Fibroblast of lung (primary cell): ENCODE data around the gene TTC22. TPM values are rescaled to one million over a fixed set of nuclear protein-coding genes. Genes with fewer than 3 reads are reported as not detected.

ENCODE experiments used
- DNase-seq, 2 donors: peaks; one replicate each; pipeline versions ENCODE4 v3.0.0 to v3.0.0-alpha.2; 2010; ENCODE audit warnings: low read depth in 2 of 2
- H2AFZ ChIP-seq: 2 replicates; pipeline ENCODE4 v1.5.1; 2012; ENCODE audit warnings: low read length, control low read depth, inconsistent platforms
- H3K27ac ChIP-seq: 2 replicates; pipeline ENCODE4 v1.5.1; 2011; ENCODE audit warnings: low read length, control low read depth; ENCODE audit not compliant: insufficient read depth
- H3K27me3 ChIP-seq: 2 replicates; pipeline ENCODE4 v1.5.1; 2011; ENCODE audit warnings: mild to moderate bottlenecking, low read length; ENCODE audit not compliant: control insufficient read depth, insufficient read depth
- H3K36me3 ChIP-seq: 2 replicates; pipeline ENCODE4 v1.5.1; 2011; ENCODE audit warnings: low read length; ENCODE audit not compliant: control insufficient read depth, insufficient read depth
- H3K4me1 ChIP-seq: 2 replicates; pipeline ENCODE4 v1.5.1; 2011; ENCODE audit warnings: low read length; ENCODE audit not compliant: control insufficient read depth, insufficient read depth; ENCODE audit errors: extremely low read depth
- H3K4me2 ChIP-seq: 2 replicates; pipeline ENCODE4 v1.5.1; 2011; ENCODE audit warnings: low read length, control low read depth; ENCODE audit not compliant: insufficient read depth; ENCODE audit errors: extremely low read depth
- H3K4me3 ChIP-seq, 4 experiments: fragments of 200-600 bp in 1 of 4; sonication (generic) in 1 of 4; replicated peaks in 1 of 4; 2 replicates each; pipeline ENCODE4 v1.5.1; 2011 to 2016; ENCODE audit warnings: low read length in 4 of 4, low read depth in 3 of 4, mild to moderate bottlenecking in 3 of 4, control low read depth in 2 of 4, inconsistent platforms in 1 of 4, mixed read lengths in 1 of 4; ENCODE audit not compliant: insufficient read depth in 1 of 4; ENCODE audit errors: control extremely low read depth in 1 of 4
- H3K79me2 ChIP-seq: 2 replicates; pipeline ENCODE4 v1.5.1; 2012; ENCODE audit warnings: mild to moderate bottlenecking, low read length, inconsistent platforms; ENCODE audit not compliant: control insufficient read depth, insufficient read depth
- H3K9ac ChIP-seq: 2 replicates; pipeline ENCODE4 v1.5.1; 2011; ENCODE audit warnings: mild to moderate bottlenecking, low read length, control low read depth; ENCODE audit not compliant: insufficient read depth
- H3K9me3 ChIP-seq: 2 replicates; pipeline ENCODE4 v1.5.1; 2012; ENCODE audit warnings: low read depth, low read length; ENCODE audit not compliant: control insufficient read depth, insufficient read depth
- H4K20me1 ChIP-seq: 2 replicates; pipeline ENCODE4 v1.5.1; 2011; ENCODE audit warnings: low read length; ENCODE audit not compliant: control insufficient read depth, insufficient read depth; ENCODE audit errors: extremely low read depth
- EZH2 ChIP-seq: IDR thresholded peaks from 2 replicates; pipeline ENCODE4 v1.5.1; 2012; ENCODE audit warnings: low read length, control low read depth, mild to moderate bottlenecking; ENCODE audit errors: missing control alignments
- polyA plus RNA-seq, 2 donors: library from polyadenylated mRNA; depleted of rRNA in 1 of 2; stranded (reverse) in 1 of 2; unstranded in 1 of 2; fragments of >200 nt; gene quantifications; 2 replicates each; pipeline ENCODE4 v1.2.1, GENCODE V29; 2011 to 2012; ENCODE audit warnings: missing spikeins in 1 of 2
- total RNA-seq: library from RNA; depleted of rRNA; stranded (reverse); fragments of >200 nt; gene quantifications from 2 replicates; pipeline ENCODE4 v1.2.1, GENCODE V29; 2014
- TF ChIP-seq, protein P1 (sequence below), 2 donors: IDR thresholded peaks in 1 of 2; conservative IDR thresholded peaks in 1 of 2; 1 replicate in 1 of 2; 2 replicates in 1 of 2; pipeline ENCODE4 v1.5.1; 2011 to 2012; ENCODE audit warnings: low read length in 2 of 2, control low read depth in 1 of 2, inconsistent platforms in 1 of 2, low read depth in 1 of 2, mild to moderate bottlenecking in 1 of 2

The TTC22 gene
- total and polyA plus RNA-seq, 2 donors (not counting 1 experiment from before 2014, with no cell fraction given): not detected

GRCh38 chr1:54811739-54812655, 10.9 kb upstream of the TTC22 start:
- H3K27ac ChIP-seq: no peak overlapping the region
- no peaks in the 10 kb centered on the region for H3K36me3 ChIP-seq
- no peak overlapping the region for H3K9ac ChIP-seq
- TF ChIP-seq, protein P1, sequence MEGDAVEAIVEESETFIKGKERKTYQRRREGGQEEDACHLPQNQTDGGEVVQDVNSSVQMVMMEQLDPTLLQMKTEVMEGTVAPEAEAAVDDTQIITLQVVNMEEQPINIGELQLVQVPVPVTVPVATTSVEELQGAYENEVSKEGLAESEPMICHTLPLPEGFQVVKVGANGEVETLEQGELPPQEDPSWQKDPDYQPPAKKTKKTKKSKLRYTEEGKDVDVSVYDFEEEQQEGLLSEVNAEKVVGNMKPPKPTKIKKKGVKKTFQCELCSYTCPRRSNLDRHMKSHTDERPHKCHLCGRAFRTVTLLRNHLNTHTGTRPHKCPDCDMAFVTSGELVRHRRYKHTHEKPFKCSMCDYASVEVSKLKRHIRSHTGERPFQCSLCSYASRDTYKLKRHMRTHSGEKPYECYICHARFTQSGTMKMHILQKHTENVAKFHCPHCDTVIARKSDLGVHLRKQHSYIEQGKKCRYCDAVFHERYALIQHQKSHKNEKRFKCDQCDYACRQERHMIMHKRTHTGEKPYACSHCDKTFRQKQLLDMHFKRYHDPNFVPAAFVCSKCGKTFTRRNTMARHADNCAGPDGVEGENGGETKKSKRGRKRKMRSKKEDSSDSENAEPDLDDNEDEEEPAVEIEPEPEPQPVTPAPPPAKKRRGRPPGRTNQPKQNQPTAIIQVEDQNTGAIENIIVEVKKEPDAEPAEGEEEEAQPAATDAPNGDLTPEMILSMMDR (conservative IDR thresholded peaks at IDR 0.05 in 1 of 2, IDR thresholded peaks at IDR 0.05 in 1 of 2; ENCODE audit: low read depth in 1 of 2, low read length in 2 of 2): no peak
- no peak for TF ChIP-seq EZH2
- no peaks in the 10 kb centered on the region for H3K4me1 ChIP-seq
- H3K79me2 ChIP-seq: no peaks in the 10 kb centered on the region
- DNase-seq: no peak
- H3K4me3 ChIP-seq: no peak overlapping the region
- no peak overlapping the region for H3K4me2 ChIP-seq
- H3K9me3 ChIP-seq: no peaks in the 10 kb centered on the region
- H3K27me3 ChIP-seq: peaks cover 4% of the 10 kb centered on the region
- no peak overlapping the region for H2AFZ ChIP-seq
- no peaks in the 10 kb centered on the region for H4K20me1 ChIP-seq

DNA sequence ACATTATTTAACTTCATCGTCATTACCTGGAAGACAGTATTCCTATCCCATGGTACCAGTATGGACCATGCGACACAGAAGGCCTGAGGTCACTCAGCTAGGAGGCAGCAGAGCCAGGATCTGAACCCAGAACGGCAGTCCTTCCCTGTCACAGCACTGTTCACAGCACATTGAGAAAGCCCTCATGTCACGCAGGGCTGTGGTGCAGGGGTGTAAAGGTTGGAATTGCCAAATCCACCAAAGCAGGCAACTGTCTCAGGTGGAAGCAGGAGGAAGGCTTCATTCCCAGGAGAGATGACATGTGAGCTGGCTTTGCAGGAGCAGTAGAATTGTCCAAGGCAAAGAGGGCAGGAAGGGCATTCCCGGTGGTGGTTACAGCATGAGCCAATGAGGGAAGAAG, 9.9 kb upstream of the TTC22 start:
- H3K27ac ChIP-seq: no peak overlapping the region
- peaks cover 4% of the 10 kb centered on the region for H3K27me3 ChIP-seq
- H3K9ac ChIP-seq: no peak overlapping the region
- DNase-seq: no peak
- TF ChIP-seq EZH2: no peak
- TF ChIP-seq, protein P1 (conservative IDR thresholded peaks at IDR 0.05 in 1 of 2, IDR thresholded peaks at IDR 0.05 in 1 of 2; ENCODE audit: low read depth in 1 of 2, low read length in 2 of 2): no peak
- H3K4me2 ChIP-seq: no peak overlapping the region
- H3K9me3 ChIP-seq: no peaks in the 10 kb centered on the region
- no peak overlapping the region for H2AFZ ChIP-seq
- H3K4me1 ChIP-seq: no peaks in the 10 kb centered on the region
- no peaks in the 10 kb centered on the region for H3K36me3 ChIP-seq
- H3K79me2 ChIP-seq: no peaks in the 10 kb centered on the region
- H4K20me1 ChIP-seq: no peaks in the 10 kb centered on the region
- H3K4me3 ChIP-seq: no peak overlapping the region

DNA sequence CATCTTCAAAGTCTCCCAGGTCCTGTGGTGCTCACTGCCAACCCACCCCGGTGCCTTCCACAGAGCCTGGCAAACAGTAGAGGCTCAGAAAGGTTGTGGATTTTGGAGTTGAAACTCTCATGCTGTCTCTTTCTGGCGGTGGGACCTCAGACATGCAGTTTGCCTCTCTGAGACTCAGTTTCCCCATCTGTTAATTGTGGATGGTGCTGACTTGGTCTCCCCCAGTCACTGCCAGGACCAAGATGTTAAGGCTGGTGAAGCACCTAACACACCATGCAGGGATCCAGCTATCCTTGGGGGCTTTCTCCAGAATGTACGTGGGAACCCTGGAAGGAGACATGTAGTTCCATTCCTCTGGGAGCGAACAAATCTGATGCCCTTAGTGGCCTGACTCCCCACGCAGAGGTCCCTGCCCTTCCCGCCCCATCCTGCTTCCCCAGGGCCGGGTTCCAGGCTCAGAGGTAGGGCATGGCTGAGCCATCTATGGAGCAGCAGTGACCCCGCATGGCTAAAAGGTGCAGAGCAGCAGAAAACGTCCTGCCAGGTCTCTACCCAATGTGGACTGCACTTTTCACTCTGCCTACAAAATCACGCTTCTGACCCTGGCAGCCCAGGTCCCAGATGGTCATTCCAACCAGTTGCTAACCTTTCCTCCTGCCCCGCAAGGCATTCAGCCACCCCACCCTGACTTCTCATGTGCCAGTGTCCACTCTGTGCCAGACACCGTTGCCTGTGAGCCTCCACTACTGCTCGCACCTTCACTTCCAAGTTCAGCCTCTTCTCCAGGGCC, 9.2 kb upstream of the TTC22 start:
- Histone ChIP-seq H3K79me2 (no peaks in the 10 kb centered on the region), H2AFZ (no peak overlapping the region), H3K4me3 (no peak overlapping the region), H3K4me2 (no peak overlapping the region), H3K9me3 (no peaks in the 10 kb centered on the region), H3K27me3 (peaks cover 4% of the 10 kb centered on the region), H3K36me3 (no peaks in the 10 kb centered on the region), H4K20me1 (no peaks in the 10 kb centered on the region), H3K9ac (no peak overlapping the region), H3K4me1 (no peaks in the 10 kb centered on the region), H3K27ac (no peak overlapping the region)
- peak in 1 of 2 donors; percentile 46 for DNase-seq
- TF ChIP-seq, protein P1 (conservative IDR thresholded peaks at IDR 0.05 in 1 of 2, IDR thresholded peaks at IDR 0.05 in 1 of 2; ENCODE audit: low read depth in 1 of 2, low read length in 2 of 2): peak; percentile 91 to 92
- no peak for TF ChIP-seq EZH2
